OCI-LY7 (cell line): ENCODE results near the gene MCEE. TPM values are rescaled to one million over a fixed set of nuclear protein-coding genes. Genes with fewer than 3 reads are reported as not detected.

Source experiments
- BruUV-seq: library from RNA; stranded (reverse); fragments of 400-500 nt; replicated peaks from 2 replicates; lab custom pipeline; 2021; lab: Mats Ljungman, UMichigan
- CTCF ChIA-PET: fragments of 300-600 bp; sonication (Branson Sonifier 250); formaldehyde crosslinking; loops from one replicate; lab custom pipeline; 2022; ENCODE audit warnings: antibody characterized with exemption; ENCODE audit not compliant: unreplicated experiment; lab: Charles Lee
- POLR2A ChIA-PET: fragments of 300-600 bp; sonication (Branson Sonifier 250); formaldehyde crosslinking; loops from one replicate; lab custom pipeline; 2022; ENCODE audit warnings: antibody characterized with exemption; lab: Charles Lee
- DNase-seq: peaks from one replicate; pipeline ENCODE4 v3.0.0-alpha.2; 2015; ENCODE audit warnings: low spot score
- H2AFZ ChIP-seq: fragments of 200-600 bp; sonication (generic), shearing (Covaris generic); 2 replicates; pipeline ENCODE4 v1.6.1; 2014; ENCODE audit warnings: mild to moderate bottlenecking, antibody characterized with exemption, low read length, moderate library complexity
- H3K27ac ChIP-seq: fragments of 200-600 bp; sonication (generic); 2 replicates; pipeline ENCODE4 v1.5.1; 2014; ENCODE audit warnings: mixed run types, low read depth, mild to moderate bottlenecking, moderate library complexity, low read length, inconsistent platforms; ENCODE audit not compliant: poor library complexity, severe bottlenecking
- H3K36me3 ChIP-seq: fragments of 200-600 bp; sonication (generic); 2 replicates; pipeline ENCODE4 v1.6.1; 2014; ENCODE audit warnings: mild to moderate bottlenecking, antibody characterized with exemption, low read length, moderate library complexity, mixed read lengths; ENCODE audit not compliant: insufficient read depth
- H3K4me1 ChIP-seq: fragments of 200-600 bp; sonication (generic); 2 replicates; pipeline ENCODE4 v1.5.1; 2014; ENCODE audit warnings: mild to moderate bottlenecking, low read length; ENCODE audit not compliant: insufficient read depth, poor library complexity, severe bottlenecking
- H3K4me2 ChIP-seq: fragments of 200-600 bp; sonication (generic); 2 replicates; pipeline ENCODE4 v1.6.1; 2014; ENCODE audit warnings: mild to moderate bottlenecking, low read length
- H3K4me3 ChIP-seq: fragments of 200-600 bp; sonication (generic); 2 replicates; pipeline ENCODE4 v1.5.1; 2014; ENCODE audit warnings: mild to moderate bottlenecking, low read depth, low read length; ENCODE audit not compliant: poor library complexity, severe bottlenecking
- H3K79me2 ChIP-seq: fragments of 200-600 bp; sonication (generic); 2 replicates; pipeline ENCODE4 v1.6.1; 2016; ENCODE audit warnings: low read depth, mild to moderate bottlenecking, low read length, moderate library complexity, mixed read lengths; ENCODE audit not compliant: insufficient read depth
- H3K9me2 ChIP-seq: fragments of 200-600 bp; sonication (generic); 2 replicates; pipeline ENCODE4 v1.6.1; 2016; ENCODE audit warnings: mild to moderate bottlenecking, low read length, mixed read lengths; ENCODE audit not compliant: insufficient read depth
- H3K9me3 ChIP-seq: fragments of 200-600 bp; sonication (generic); 2 replicates; pipeline ENCODE4 v1.6.1; 2014; ENCODE audit warnings: mild to moderate bottlenecking, mixed run types, low read length, mixed read lengths
- H4K20me1 ChIP-seq: fragments of 200-600 bp; sonication (generic); 2 replicates; pipeline ENCODE4 v1.6.1; 2014; ENCODE audit warnings: mild to moderate bottlenecking, antibody characterized with exemption, low read length, moderate library complexity, mixed read lengths; ENCODE audit not compliant: insufficient read depth
- CTCF ChIP-seq: fragments of 200-600 bp; sonication (generic); conservative IDR thresholded peaks from 2 replicates; pipeline ENCODE4 v1.5.1; 2014; ENCODE audit warnings: mild to moderate bottlenecking, antibody characterized with exemption, low read length, moderate library complexity, mixed read lengths
- EZH2phosphoT487 ChIP-seq: fragments of 200-600 bp; sonication (generic); IDR thresholded peaks from 2 replicates; pipeline ENCODE4 v1.6.1; 2018; ENCODE audit warnings: low read depth, borderline replicate concordance, mild to moderate bottlenecking, mixed run types, antibody characterized with exemption, low read length, moderate library complexity, mixed read lengths
- intact Hi-C: fragments of 100-400 bp; cut with micrococcal nuclease; formaldehyde crosslinking; loops from one replicate; pipeline ENCODE4 v1.10.0; 2022; ENCODE audit not compliant: unreplicated experiment
- total RNA-seq, 2 experiments: library from RNA; depleted of rRNA in 1 of 2; stranded (reverse); fragments of >200 nt in 1 of 2; shearing (Covaris generic) in 1 of 2; gene quantifications; 2 replicates each; pipeline ENCODE4 v1.2.3, GENCODE V29; 2014 to 2022

Gene MCEE
- total RNA-seq, 2 experiments from 2014 or later: 26.4 to 30.8 TPM

DNA sequence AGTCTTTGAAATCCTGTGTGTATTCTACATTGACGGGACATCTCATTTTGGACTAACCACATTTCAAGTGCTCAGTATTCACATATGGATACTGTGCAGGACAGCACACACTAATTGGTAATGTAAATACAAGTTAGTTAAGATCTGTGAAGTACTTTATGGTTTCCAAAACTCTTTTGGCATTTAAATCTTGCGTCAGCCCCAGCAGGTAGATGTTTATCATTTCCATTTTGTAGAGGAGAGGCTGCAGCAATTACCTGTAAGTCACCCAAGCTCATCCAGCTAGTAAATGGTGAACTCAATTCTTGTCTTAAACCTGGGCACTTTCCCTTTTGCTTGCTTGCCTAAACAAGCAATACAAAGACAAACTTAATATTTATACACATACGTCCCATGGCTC lies 63.2 kb downstream of the MCEE start:
- H3K36me3 ChIP-seq: peaks cover 25% of the 10 kb centered on the region; the same call in 1 of the 2 replicates
- peaks cover 14% of the 10 kb centered on the region; the same call in 1 of the 2 replicates for H4K20me1 ChIP-seq
- ChIA-PET CTCF (no interaction called here), POLR2A (interaction anchor here (0.7 to 2.9 kb wide), 5 partner anchors 10 to 773 kb away, joined by 3 to 11 read pairs (median 3); partner anchors contain the start of genes MCEE, MPHOSPH10 and SNRPG)
- peaks cover 81% of the 10 kb centered on the region for H3K4me1 ChIP-seq
- H3K9me2 ChIP-seq: no peaks in the 10 kb centered on the region
- TF ChIP-seq CTCF (no peak), EZH2phosphoT487 (no peak)
- peaks cover 51% of the 10 kb centered on the region for H3K79me2 ChIP-seq
- intact Hi-C loops: loop anchor here (5.0 to 10.0 kb wide), 4 partner anchors 160 to 980 kb away; partner anchors contain the start of genes PAIP2B, PCBP1 and TIA1
- H2AFZ ChIP-seq: no peak overlapping the region
- no peaks in the 10 kb centered on the region for H3K9me3 ChIP-seq
- H3K4me2 ChIP-seq: peak overlapping the region; percentile 92
- peak overlapping the region; percentile 99 for H3K27ac ChIP-seq
- DNase-seq: peak; percentile 26
- H3K4me3 ChIP-seq: peak overlapping the region; percentile 94
- no TSS peak for BruUV-seq

DNA sequence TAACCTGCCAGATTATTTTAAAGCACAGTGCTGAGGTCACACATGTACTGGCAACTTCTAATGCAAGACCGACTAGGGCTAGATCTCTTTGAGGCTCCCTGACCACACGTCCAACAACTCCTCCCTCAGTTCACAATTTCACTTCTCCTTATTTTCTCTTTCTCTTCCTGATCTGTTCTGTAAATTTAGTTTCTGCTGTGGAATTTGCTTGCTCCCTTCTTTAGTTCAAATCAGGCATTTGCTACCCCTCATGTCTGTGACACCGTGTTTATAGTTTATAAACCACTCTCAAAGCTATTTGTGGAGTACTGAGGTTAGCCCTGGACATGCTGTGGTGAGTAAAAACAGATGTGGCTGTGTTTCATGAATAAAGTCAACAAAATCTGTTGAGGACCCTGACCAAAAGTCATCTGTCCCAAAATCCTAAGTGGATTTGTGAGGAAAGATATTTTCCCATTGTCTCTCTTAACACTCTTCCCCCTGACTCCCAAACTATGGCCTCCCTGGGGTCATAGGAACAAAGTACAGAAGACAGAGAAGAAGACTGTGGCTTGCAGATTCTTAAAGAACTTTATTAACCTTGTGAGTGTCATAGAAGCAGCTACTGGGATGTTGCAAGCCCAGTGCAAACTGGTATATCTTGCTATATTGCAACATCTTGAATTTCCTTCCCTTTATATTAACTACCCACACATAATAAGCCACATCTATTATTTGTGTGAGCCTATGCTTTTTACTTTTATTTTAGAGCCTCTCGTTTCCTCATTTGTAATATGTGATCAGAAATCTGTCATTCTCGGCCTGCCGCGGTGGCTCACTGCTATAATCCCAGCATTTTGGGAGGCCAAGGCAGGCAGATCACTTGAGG lies 65.0 kb downstream of the MCEE start:
- no peaks in the 10 kb centered on the region for H3K9me3 ChIP-seq
- peak overlapping the region; percentile 78 for H3K4me2 ChIP-seq
- peaks cover 6% of the 10 kb centered on the region; the same call in 1 of the 2 replicates for H3K36me3 ChIP-seq
- intact Hi-C loops: loop anchor here (1.0 to 10.0 kb wide), 5 partner anchors 7 to 978 kb away; partner anchors contain the start of genes PAIP2B, PCBP1 and TIA1
- H3K9me2 ChIP-seq: no peaks in the 10 kb centered on the region
- peaks cover 32% of the 10 kb centered on the region for H3K79me2 ChIP-seq
- TF ChIP-seq EZH2phosphoT487 (no peak), CTCF (no peak)
- no TSS peak for BruUV-seq
- DNase-seq: peak; percentile 80
- peaks cover 14% of the 10 kb centered on the region; the same call in 1 of the 2 replicates for H4K20me1 ChIP-seq
- peak overlapping the region; percentile 99 for H3K27ac ChIP-seq
- ChIA-PET CTCF (no interaction called here), POLR2A (interaction anchor here (0.8 to 1.8 kb wide), 3 partner anchors 11 to 807 kb away, joined by 3 to 5 read pairs (median 4); partner anchors contain the start of gene PCYOX1)
- H3K4me3 ChIP-seq: peak overlapping the region; percentile 58
- peak overlapping the region; percentile 53; the same call in 1 of the 2 replicates for H2AFZ ChIP-seq
- peaks cover 62% of the 10 kb centered on the region for H3K4me1 ChIP-seq
